Measurements from ENCODE around the gene ZG16B. TPM values are rescaled to one million over a fixed set of nuclear protein-coding genes. Genes with fewer than 3 reads are reported as not detected.

Gene ZG16B
- total RNA-seq, 1 donor: 1.2 TPM

GRCh38 chr16:2795395-2796143 lies 34.5 kb upstream of the ZG16B start:
- H3K4me3 ChIP-seq (ENCODE audit: low read length): no peak overlapping the region
- no peaks in the 10 kb centered on the region for H3K27me3 ChIP-seq (ENCODE audit: insufficient read depth, low read length)
- peaks cover 45% of the 10 kb centered on the region for H3K4me1 ChIP-seq (ENCODE audit: insufficient read depth, low read length)

DNA sequence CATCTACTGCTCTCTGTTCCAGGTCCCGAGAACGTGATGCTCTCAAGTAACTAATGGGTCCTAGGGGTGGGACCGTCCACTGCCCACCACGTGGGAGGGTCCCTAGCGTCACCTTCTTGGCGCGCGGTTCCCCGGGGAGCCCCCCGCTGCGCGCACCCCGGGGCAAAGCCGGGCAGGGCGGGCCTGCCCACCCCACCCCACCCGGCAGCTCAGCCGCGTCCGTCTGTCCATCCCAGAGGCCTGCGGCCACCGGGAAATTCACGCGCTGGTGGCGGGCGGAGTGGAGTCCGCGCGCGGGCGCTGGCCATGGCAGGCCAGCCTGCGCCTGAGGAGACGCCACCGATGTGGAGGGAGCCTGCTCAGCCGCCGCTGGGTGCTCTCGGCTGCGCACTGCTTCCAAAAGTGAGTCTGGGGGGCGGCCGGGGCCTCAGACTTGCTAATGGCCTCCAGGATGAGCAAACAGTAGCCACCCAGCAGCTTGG lies 31.3 kb upstream of the ZG16B start:
- Histone ChIP-seq H3K4me1 (ENCODE audit: insufficient read depth, low read length) (peaks cover 26% of the 10 kb centered on the region), H3K4me3 (ENCODE audit: low read length) (no peak overlapping the region), H3K9me3 (ENCODE audit: low read depth, low read length) (peaks cover 4% of the 10 kb centered on the region), H3K27me3 (ENCODE audit: insufficient read depth, low read length) (no peaks in the 10 kb centered on the region)

More at GRCh38 chr16:2795395-2796143, 34.5 kb upstream of the ZG16B start:
- H3K9me3 ChIP-seq (ENCODE audit: low read depth, low read length): no peaks in the 10 kb centered on the region

DNA sequence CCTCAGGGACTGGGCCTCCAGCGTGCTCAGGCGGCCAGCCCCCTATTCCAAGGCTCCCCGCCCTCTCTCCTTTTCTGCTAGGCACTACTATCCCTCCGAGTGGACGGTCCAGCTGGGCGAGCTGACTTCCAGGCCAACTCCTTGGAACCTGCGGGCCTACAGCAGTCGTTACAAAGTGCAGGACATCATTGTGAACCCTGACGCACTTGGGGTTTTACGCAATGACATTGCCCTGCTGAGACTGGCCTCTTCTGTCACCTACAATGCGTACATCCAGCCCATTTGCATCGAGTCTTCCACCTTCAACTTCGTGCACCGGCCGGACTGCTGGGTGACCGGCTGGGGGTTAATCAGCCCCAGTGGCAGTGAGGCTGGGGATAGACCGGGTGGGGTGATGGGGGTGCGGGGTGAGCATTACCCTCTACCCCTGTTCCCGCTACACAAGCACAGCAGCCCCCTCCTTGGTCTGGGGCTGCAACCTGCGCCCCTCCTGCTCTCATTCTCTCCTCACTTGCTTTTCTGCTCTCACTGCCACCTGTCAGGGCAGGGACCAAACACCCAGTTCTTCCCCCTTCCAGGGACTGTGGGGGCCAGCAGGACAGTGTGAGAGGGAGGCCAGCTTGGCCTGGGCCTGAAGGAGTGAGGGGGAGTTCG lies 30.8 kb upstream of the ZG16B start:
- Histone ChIP-seq H3K9me3 (ENCODE audit: low read depth, low read length) (peaks cover 10% of the 10 kb centered on the region), H3K4me1 (ENCODE audit: insufficient read depth, low read length) (peaks cover 20% of the 10 kb centered on the region), H3K27me3 (ENCODE audit: insufficient read depth, low read length) (no peaks in the 10 kb centered on the region), H3K4me3 (ENCODE audit: low read length) (no peak overlapping the region)

GRCh38 chr16:2799859-2800226 lies 30.3 kb upstream of the ZG16B start:
- H3K4me1 ChIP-seq (ENCODE audit: insufficient read depth, low read length): peaks cover 15% of the 10 kb centered on the region

GRCh38 chr16:2803545-2804195 lies 26.4 kb upstream of the ZG16B start:
- H3K4me1 ChIP-seq (ENCODE audit: insufficient read depth, low read length): no peaks in the 10 kb centered on the region
- H3K9me3 ChIP-seq (ENCODE audit: low read depth, low read length): peaks cover 11% of the 10 kb centered on the region
- H3K27me3 ChIP-seq (ENCODE audit: insufficient read depth, low read length): no peaks in the 10 kb centered on the region
- no peak overlapping the region for H3K4me3 ChIP-seq (ENCODE audit: low read length)

More at GRCh38 chr16:2799859-2800226, 30.3 kb upstream of the ZG16B start:
- peaks cover 11% of the 10 kb centered on the region for H3K9me3 ChIP-seq (ENCODE audit: low read depth, low read length)
- no peak overlapping the region for H3K4me3 ChIP-seq (ENCODE audit: low read length)
- H3K27me3 ChIP-seq (ENCODE audit: insufficient read depth, low read length): no peaks in the 10 kb centered on the region

GRCh38 chr16:2804728-2805127 lies 25.4 kb upstream of the ZG16B start:
- no peak overlapping the region for H3K4me3 ChIP-seq (ENCODE audit: low read length)
- H3K27me3 ChIP-seq (ENCODE audit: insufficient read depth, low read length): no peaks in the 10 kb centered on the region
- H3K9me3 ChIP-seq (ENCODE audit: low read depth, low read length): peaks cover 11% of the 10 kb centered on the region
- no peaks in the 10 kb centered on the region for H3K4me1 ChIP-seq (ENCODE audit: insufficient read depth, low read length)

DNA sequence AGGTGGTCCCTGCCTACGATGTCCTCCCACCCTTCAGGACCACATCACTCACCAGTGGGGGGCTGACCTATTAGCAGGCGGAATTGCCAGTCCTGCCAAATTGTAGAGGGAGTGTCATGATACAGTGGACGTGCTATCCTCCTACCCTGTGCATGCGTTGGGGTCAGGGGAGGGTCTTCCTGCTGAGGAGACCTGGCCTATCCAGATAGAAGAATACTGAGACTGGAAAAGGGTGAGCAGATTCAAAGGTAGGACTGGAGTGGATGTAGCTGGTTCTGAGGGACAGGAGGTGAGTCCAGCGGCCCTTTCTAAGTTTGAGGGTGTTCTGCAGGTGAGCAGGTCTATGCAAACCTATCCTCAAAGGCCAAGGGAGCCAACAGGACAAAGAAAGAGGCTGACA lies 23.8 kb upstream of the ZG16B start:
- Histone ChIP-seq H3K27me3 (ENCODE audit: insufficient read depth, low read length) (no peaks in the 10 kb centered on the region), H3K4me3 (ENCODE audit: low read length) (no peak overlapping the region), H3K4me1 (ENCODE audit: insufficient read depth, low read length) (no peaks in the 10 kb centered on the region), H3K9me3 (ENCODE audit: low read depth, low read length) (peaks cover 11% of the 10 kb centered on the region)

GRCh38 chr16:2808181-2808580 lies 21.9 kb upstream of the ZG16B start:
- Histone ChIP-seq H3K27me3 (ENCODE audit: insufficient read depth, low read length) (no peaks in the 10 kb centered on the region), H3K4me3 (ENCODE audit: low read length) (no peak overlapping the region)

GRCh38 chr16:2809149-2809760 lies 20.8 kb upstream of the ZG16B start:
- H3K27me3 ChIP-seq (ENCODE audit: insufficient read depth, low read length): no peaks in the 10 kb centered on the region
- no peaks in the 10 kb centered on the region for H3K4me1 ChIP-seq (ENCODE audit: insufficient read depth, low read length)
- H3K4me3 ChIP-seq (ENCODE audit: low read length): no peak overlapping the region
- peaks cover 1% of the 10 kb centered on the region for H3K9me3 ChIP-seq (ENCODE audit: low read depth, low read length)

More at GRCh38 chr16:2808181-2808580, 21.9 kb upstream of the ZG16B start:
- Histone ChIP-seq H3K9me3 (ENCODE audit: low read depth, low read length) (peaks cover 11% of the 10 kb centered on the region), H3K4me1 (ENCODE audit: insufficient read depth, low read length) (no peaks in the 10 kb centered on the region)

DNA sequence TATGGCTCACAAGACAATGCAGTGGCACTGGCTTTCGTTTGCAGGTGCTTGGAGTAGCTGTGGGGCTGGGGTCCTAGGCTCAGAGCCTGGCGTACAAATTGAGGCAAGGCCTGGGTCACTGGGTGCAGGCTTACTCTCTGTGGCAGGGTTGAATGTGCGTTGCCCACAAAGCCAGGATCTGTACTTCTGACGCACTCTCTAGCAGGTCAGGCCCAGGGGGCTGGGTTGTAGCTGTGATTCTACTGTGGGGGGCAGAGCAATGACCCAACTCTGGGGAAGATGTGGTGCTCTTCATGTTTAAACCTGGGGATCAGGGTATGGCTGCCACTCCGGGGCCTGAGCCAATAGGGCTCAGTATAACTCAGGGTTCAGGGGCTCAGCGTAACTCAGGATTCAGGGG lies 19.5 kb upstream of the ZG16B start:
- Histone ChIP-seq H3K27me3 (ENCODE audit: insufficient read depth, low read length) (no peaks in the 10 kb centered on the region), H3K4me3 (ENCODE audit: low read length) (no peak overlapping the region), H3K9me3 (ENCODE audit: low read depth, low read length) (no peaks in the 10 kb centered on the region), H3K4me1 (ENCODE audit: insufficient read depth, low read length) (no peaks in the 10 kb centered on the region)

- Histone ChIP-seq H3K9me3 (ENCODE audit: low read depth, low read length) (no peaks in the 10 kb centered on the region), H3K27me3 (ENCODE audit: insufficient read depth, low read length) (no peaks in the 10 kb centered on the region), H3K4me3 (ENCODE audit: low read length) (no peak overlapping the region), H3K4me1 (ENCODE audit: insufficient read depth, low read length) (no peaks in the 10 kb centered on the region)
Measured at GRCh38 chr16:2811703-2812471, 18.2 kb upstream of the ZG16B start.

GRCh38 chr16:2813771-2814221 lies 16.3 kb upstream of the ZG16B start:
- Histone ChIP-seq H3K27me3 (ENCODE audit: insufficient read depth, low read length) (no peaks in the 10 kb centered on the region), H3K4me3 (ENCODE audit: low read length) (no peak overlapping the region), H3K4me1 (ENCODE audit: insufficient read depth, low read length) (no peaks in the 10 kb centered on the region), H3K9me3 (ENCODE audit: low read depth, low read length) (no peaks in the 10 kb centered on the region)

GRCh38 chr16:2814551-2815298 lies 15.4 kb upstream of the ZG16B start:
- Histone ChIP-seq H3K9me3 (ENCODE audit: low read depth, low read length) (no peaks in the 10 kb centered on the region), H3K4me1 (ENCODE audit: insufficient read depth, low read length) (no peaks in the 10 kb centered on the region), H3K27me3 (ENCODE audit: insufficient read depth, low read length) (no peaks in the 10 kb centered on the region), H3K4me3 (ENCODE audit: low read length) (no peak overlapping the region)

DNA sequence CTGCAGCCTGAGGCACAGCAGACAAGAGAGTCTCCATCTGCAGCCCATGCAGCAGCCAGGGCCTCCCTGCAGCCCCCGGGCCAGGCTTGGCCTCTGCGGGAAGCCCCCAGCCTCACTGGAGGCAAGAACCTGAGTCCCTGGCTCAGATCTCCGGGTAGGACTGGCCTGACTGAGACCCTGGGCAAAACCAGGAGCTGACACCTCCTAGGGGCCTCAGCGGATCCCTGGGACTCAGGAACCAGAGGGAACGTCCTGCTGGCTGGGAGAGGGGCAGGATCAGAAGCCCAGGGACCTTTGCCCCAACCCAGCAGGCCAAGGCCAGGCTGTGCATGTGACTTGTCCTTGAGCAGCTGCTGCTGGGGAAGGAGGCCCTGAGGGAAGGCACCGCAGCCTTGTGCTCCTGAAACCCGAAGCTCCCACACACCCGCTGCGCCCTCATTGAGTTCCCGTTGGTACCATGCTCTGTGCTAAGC lies 14.8 kb upstream of the ZG16B start:
- no peaks in the 10 kb centered on the region for H3K27me3 ChIP-seq (ENCODE audit: insufficient read depth, low read length)
- H3K4me3 ChIP-seq (ENCODE audit: low read length): no peak overlapping the region
- H3K4me1 ChIP-seq (ENCODE audit: insufficient read depth, low read length): no peaks in the 10 kb centered on the region
- no peaks in the 10 kb centered on the region for H3K9me3 ChIP-seq (ENCODE audit: low read depth, low read length)
